Epithelial cell of proximal tubule (primary cell): ENCODE results near the gene GRID1. TPM values are rescaled to one million over a fixed set of nuclear protein-coding genes. Genes with fewer than 3 reads are reported as not detected.

Experiments used
- DNase-seq: peaks from one replicate; pipeline ENCODE4 v3.0.0-alpha.2; 2011; ENCODE audit warnings: low read depth
- H3K4me3 ChIP-seq: 2 replicates; pipeline ENCODE4 v1.5.1; 2011; ENCODE audit warnings: low read depth, mild to moderate bottlenecking, low read length
- total RNA-seq: library from RNA; depleted of rRNA; stranded (reverse); fragments of >200 nt; gene quantifications from 2 replicates; pipeline ENCODE4 v1.2.3, GENCODE V29; 2015
- TF ChIP-seq, protein P1 (sequence below): conservative IDR thresholded peaks from 2 replicates; pipeline ENCODE4 v1.5.1; 2012; ENCODE audit warnings: low read depth, mild to moderate bottlenecking, low read length

The GRID1 gene
- total RNA-seq, 1 donor from 2014 or later = 0.52 TPM

DNA sequence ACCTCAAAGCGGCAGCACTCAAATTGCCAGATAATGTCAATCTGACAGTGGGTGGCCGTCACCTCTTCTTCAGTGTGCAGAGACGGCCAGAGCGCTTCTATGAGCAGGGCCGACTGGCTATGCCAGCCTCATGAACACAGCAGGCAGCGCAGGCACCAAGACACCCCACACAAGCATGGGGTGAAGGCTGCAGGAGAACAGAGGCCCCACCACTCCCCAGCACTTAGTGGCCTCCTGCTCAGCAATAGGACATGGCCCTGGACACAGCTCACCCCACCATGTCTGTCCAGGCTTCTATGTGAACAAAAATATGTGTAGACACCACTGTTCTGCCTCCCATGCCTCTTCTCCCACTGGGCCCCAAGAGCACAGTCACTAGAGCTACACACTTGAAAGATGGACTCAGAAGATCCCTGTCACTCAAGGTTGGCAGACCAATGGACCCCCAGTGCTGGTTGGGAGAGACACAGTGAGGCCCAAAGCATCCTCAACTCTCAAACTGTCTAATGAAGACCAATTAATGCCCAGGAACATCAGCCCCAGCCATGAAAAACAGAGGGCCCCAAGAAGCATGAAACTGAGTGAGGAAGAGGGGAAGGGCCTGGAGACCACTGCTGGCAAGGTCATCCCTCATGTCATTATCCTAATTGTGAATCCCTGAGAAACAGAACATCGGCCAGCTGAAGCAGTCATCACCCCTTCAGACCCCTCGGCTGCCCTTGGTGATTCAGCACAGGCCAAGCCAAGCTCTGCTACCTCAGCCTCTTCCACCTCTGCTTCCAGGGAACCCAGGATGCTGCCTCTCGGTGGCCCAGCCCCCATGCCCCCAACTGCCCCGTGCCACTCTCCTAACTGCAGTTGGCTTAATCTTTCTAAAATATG lies 77.7 kb downstream of the GRID1 start:
- H3K4me3 ChIP-seq = no peak overlapping the region
- DNase-seq = no peak
- TF ChIP-seq, protein P1, sequence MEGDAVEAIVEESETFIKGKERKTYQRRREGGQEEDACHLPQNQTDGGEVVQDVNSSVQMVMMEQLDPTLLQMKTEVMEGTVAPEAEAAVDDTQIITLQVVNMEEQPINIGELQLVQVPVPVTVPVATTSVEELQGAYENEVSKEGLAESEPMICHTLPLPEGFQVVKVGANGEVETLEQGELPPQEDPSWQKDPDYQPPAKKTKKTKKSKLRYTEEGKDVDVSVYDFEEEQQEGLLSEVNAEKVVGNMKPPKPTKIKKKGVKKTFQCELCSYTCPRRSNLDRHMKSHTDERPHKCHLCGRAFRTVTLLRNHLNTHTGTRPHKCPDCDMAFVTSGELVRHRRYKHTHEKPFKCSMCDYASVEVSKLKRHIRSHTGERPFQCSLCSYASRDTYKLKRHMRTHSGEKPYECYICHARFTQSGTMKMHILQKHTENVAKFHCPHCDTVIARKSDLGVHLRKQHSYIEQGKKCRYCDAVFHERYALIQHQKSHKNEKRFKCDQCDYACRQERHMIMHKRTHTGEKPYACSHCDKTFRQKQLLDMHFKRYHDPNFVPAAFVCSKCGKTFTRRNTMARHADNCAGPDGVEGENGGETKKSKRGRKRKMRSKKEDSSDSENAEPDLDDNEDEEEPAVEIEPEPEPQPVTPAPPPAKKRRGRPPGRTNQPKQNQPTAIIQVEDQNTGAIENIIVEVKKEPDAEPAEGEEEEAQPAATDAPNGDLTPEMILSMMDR = no peak

DNA sequence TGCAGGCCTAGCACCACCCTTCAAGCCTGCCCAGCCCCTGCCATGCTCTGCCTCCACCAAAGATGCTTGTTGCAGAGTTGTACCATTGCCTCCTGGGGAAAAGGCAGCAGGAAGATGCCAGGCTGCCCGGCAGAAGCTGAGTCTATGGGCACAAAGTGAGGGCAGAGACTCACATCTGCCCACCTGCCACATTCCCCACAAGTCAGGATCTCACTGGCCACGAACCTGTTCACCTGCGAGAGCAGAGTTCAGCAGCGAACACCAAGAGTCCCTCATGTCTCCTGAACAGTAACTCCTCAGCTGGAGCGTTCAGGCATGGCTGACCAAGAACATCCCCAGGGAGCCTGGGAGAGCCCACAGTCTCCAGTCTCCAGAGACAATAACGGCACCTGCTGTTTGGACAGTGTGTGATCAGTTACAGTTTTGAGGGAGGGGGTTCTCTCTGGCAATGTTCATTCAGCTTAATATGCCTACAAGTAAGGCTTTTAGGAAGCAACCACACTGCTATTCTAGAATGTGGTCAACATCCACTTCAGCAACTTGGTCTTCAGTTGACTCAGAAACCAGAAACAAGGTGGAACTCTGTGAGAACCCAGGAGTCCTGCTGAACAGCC lies 78.5 kb downstream of the GRID1 start:
- no peak for DNase-seq
- no peak overlapping the region for H3K4me3 ChIP-seq
- TF ChIP-seq, protein P1 = no peak

DNA sequence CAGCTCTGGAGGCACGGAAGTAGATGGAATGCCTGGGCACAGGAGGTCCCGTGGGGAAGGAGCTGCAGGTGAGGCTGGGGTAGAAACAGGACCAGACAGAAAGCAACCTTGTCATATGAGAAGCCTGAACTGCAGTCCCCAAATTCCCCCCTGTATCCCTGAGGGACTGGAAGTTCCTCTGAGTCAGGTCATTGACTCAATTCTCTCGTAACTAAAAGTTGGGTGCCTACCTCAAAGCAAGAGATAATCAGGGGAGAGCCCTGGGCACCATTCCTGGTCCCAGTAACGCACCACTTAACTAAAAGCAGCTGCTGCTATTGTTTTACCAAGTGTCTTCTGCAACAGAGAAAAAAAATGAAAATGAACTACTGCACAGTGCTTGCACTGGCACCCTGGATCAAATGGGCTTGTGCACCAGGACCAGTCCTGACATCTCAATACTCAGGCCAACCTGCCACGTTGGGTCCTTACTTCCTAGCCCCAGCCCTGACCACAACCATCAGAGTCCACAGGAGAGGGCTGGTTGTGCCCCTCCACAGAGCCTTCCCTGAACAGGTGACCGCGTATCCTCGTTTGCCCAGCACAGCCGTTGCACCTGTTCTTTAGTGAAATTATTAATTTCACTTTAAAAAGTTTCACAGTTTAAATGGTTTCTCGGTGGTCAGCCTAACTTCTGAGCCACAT lies 79.3 kb downstream of the GRID1 start:
- DNase-seq = no peak
- TF ChIP-seq, protein P1 = no peak
- no peak overlapping the region for H3K4me3 ChIP-seq

DNA sequence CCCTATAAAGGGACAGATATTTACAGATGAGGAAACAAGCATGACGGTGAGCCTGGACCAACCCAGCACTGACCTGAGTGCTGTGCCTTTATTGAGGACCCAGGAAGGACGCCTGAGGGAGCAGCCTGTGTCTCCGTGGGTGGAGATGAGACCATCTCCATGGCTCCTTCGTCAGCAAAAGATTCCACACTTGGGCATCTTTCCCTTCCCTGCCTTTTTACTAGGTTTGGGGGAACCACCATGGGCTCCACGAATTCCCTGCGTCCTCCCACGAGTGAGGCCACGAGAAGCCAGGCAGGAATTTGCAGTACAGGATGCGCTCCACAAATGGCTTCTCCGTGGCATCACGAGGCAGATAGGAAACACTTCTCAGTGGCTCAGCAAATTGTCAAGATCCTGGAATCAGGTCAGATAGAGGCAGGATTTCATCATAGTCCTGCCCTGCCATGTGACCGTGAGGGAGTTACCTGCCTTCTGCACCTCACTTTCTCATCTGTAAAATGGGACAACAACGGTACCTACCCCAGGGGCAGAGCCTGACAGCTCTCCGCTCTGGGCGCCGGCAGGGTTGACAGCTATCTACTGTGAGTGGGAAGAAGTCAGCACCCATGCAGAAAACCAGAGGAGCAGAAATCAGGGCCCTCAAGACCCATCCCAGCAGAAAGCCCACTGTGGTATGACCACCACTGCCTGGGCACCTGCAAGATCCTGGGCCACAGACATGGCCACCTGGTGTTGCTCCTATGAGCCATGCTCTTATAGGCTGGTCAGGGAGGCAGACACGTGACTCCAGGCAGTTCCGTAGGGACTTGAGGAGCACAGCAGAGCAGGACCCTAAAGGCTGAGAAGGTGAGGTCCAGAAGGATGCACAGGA lies 80.1 kb downstream of the GRID1 start:
- TF ChIP-seq, protein P1 = no peak

DNA sequence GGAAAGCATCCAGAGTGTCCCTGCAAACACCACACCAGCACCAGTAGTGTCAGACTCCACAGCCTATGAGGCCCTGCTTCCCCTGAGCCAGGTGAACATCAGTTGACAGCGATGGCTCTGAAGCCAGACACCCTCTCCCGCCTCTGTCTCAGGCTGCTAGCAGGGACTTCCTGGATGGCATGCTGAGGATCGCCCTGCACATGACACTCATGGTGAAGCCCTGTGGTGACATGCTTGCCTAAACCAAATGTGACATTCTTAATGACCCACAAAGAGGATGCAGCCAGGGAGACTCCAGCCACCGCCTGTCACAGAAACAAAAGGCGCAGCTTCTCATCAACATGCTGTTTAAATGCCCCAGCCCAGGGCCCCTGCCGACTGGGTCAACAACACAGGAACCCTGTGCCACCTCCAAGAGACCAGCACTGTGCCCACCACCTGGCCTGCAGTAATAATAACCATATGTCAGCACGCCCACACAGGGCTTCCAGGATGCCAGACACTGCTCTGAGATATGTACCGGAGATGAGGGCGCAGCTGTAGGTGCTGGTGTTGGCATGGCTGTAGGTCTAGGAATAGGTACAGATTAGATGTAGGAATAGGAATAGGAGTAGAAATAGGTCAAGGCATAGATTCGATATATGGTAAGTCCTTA lies 81.3 kb downstream of the GRID1 start:
- TF ChIP-seq, protein P1 = no peak
- no peak for DNase-seq
- H3K4me3 ChIP-seq = no peak overlapping the region

More for the DNA sequence above, 80.1 kb downstream of the GRID1 start:
- no peak for DNase-seq
- H3K4me3 ChIP-seq = no peak overlapping the region
